A549 (cell line): ENCODE data around the gene IKZF3. TPM values are rescaled to one million over a fixed set of nuclear protein-coding genes. Genes with fewer than 3 reads are reported as not detected.

ENCODE experiments used
- ATAC-seq, 2 experiments: fragments of 200-7000 bp in 1 of 2; fragments of >200 bp in 1 of 2; cut with Nextera tagmentation in 1 of 2; cut with Tn5 transposase in 1 of 2; 3 replicates each; pipeline versions ENCODE4 v1.8.0 to v1.9.1; 2018 to 2020; ENCODE audit warnings: mild to moderate bottlenecking in 1 of 2, moderate library complexity in 1 of 2
- CTCF ChIA-PET: fragments of 300-600 bp; sonication (Branson Sonifier 250); formaldehyde crosslinking; extraction: SDS; loops from one replicate; lab custom pipeline; 2021; ENCODE audit warnings: antibody characterized with exemption, inconsistent platforms; lab: Yijun Ruan, JAX
- POLR2A ChIA-PET: fragments of 350-600 bp; formaldehyde crosslinking; extraction: SDS; loops from one replicate; lab custom pipeline; 2021; ENCODE audit warnings: antibody characterized with exemption, inconsistent platforms; lab: Yijun Ruan, JAX
- DNase-seq, 2 experiments: peaks; one replicate each; pipeline versions ENCODE4 v3.0.0 to v3.0.0-alpha.2; 2011 to 2016; ENCODE audit warnings: low read depth in 1 of 2, low spot score in 1 of 2
- FAIRE-seq: peaks from 2 replicates; lab custom pipeline; 2011; peaks lifted over from hg19 to GRCh38; lab: Jason Lieb, UNC
- H3K27ac ChIP-seq, 2 experiments: fragments of >200 bp; sonication (Bioruptor Twin); formaldehyde crosslinking; 3 replicates each; pipeline ENCODE4 v1.5.1; 2016 to 2017
- H3K4me1 ChIP-seq: fragments of >200 bp; sonication (Bioruptor Twin); formaldehyde crosslinking; 3 replicates; pipeline ENCODE4 v1.6.1; 2016
- H3K4me2 ChIP-seq: fragments of >200 bp; sonication (Bioruptor Twin); formaldehyde crosslinking; 3 replicates; pipeline ENCODE4 v1.6.1; 2016
- H3K4me3 ChIP-seq: fragments of >200 bp; sonication (Bioruptor Twin); formaldehyde crosslinking; 3 replicates; pipeline ENCODE4 v1.5.1; 2016
- H3K9me3 ChIP-seq: fragments of >200 bp; sonication (Bioruptor Twin); formaldehyde crosslinking; 3 replicates; pipeline ENCODE4 v1.6.1; 2016
- BCL3 ChIP-seq: fragments of >200 bp; sonication (Bioruptor Twin); formaldehyde crosslinking; IDR thresholded peaks from 3 replicates; pipeline ENCODE4 v1.6.1; 2016
- BHLHE40 ChIP-seq: IDR thresholded peaks from 2 replicates; pipeline ENCODE4 v1.6.1; 2012; ENCODE audit warnings: low read depth, low read length, inconsistent platforms
- CHD4 ChIP-seq: fragments of 200-600 bp; sonication (generic); IDR thresholded peaks from 2 replicates; pipeline ENCODE4 v1.6.1; 2016; ENCODE audit warnings: antibody characterized with exemption, mild to moderate bottlenecking, borderline replicate concordance
- EHF ChIP-seq: fragments of 250-450 bp; sonication (Bioruptor Pico); IDR thresholded peaks from 2 replicates; pipeline ENCODE4 v1.5.0; 2020; ENCODE audit warnings: mild to moderate bottlenecking
- ELK1 ChIP-seq: fragments of 150-350 bp; IDR thresholded peaks from 2 replicates; pipeline ENCODE4 v1.6.1; 2014; ENCODE audit warnings: low read depth, mild to moderate bottlenecking, low read length
- ESRRA ChIP-seq: fragments of 150-350 bp; IDR thresholded peaks from 2 replicates; pipeline ENCODE4 v1.6.1; 2014; ENCODE audit warnings: mild to moderate bottlenecking, low read length, borderline replicate concordance
- FOXS1 ChIP-seq: fragments of 250-450 bp; sonication (Bioruptor Pico); IDR thresholded peaks from 2 replicates; pipeline ENCODE4 v1.5.0; 2020; ENCODE audit warnings: mild to moderate bottlenecking, moderate library complexity
- HEYL ChIP-seq: fragments of 250-450 bp; sonication (Bioruptor Pico); IDR thresholded peaks from 2 replicates; pipeline ENCODE4 v1.8.0; 2021; ENCODE audit warnings: mild to moderate bottlenecking, moderate library complexity
- HOXA7 ChIP-seq: fragments of 250-450 bp; sonication (Bioruptor Pico); IDR thresholded peaks from 2 replicates; pipeline ENCODE4 v1.5.0; 2020; ENCODE audit warnings: mild to moderate bottlenecking, moderate library complexity
- HOXB13 ChIP-seq: fragments of 250-450 bp; sonication (Bioruptor Pico); IDR thresholded peaks from 2 replicates; pipeline ENCODE4 v1.5.0; 2020; ENCODE audit warnings: low read depth, mild to moderate bottlenecking, moderate library complexity
- JUN ChIP-seq, 2 experiments: fragments of >200 bp; sonication (Bioruptor Twin); formaldehyde crosslinking; IDR thresholded peaks; 2 replicates in 1 of 2; 3 replicates in 1 of 2; pipeline ENCODE4 v1.6.1; 2016 to 2017
- JUNB ChIP-seq: fragments of >200 bp; sonication (Bioruptor Twin); formaldehyde crosslinking; IDR thresholded peaks from 2 replicates; pipeline ENCODE4 v1.6.1; 2016
- KDM1A ChIP-seq: fragments of 200-600 bp; sonication (generic); IDR thresholded peaks from 2 replicates; pipeline ENCODE4 v1.6.1; 2016; ENCODE audit warnings: low read depth, mild to moderate bottlenecking
- MAZ ChIP-seq: fragments of 150-350 bp; IDR thresholded peaks from 2 replicates; pipeline ENCODE4 v1.6.1; 2014; ENCODE audit warnings: antibody characterized with exemption, low read depth, low read length, borderline replicate concordance
- MYC ChIP-seq: IDR thresholded peaks from 2 replicates; pipeline ENCODE4 v1.6.1; 2012; ENCODE audit warnings: mild to moderate bottlenecking, inconsistent platforms, low read length, improper control_type of control experiment, borderline replicate concordance
- NFE2L2 ChIP-seq: fragments of 150-350 bp; conservative IDR thresholded peaks from 2 replicates; pipeline ENCODE4 v1.6.1; 2014; ENCODE audit warnings: low read length
- NPAS2 ChIP-seq: fragments of 250-450 bp; sonication (Bioruptor Pico); IDR thresholded peaks from 2 replicates; pipeline ENCODE4 v1.8.0; 2022; ENCODE audit warnings: mild to moderate bottlenecking, moderate library complexity, borderline replicate concordance
- PHF8 ChIP-seq: fragments of 200-600 bp; sonication (generic); IDR thresholded peaks from 2 replicates; pipeline ENCODE4 v1.6.1; 2016; ENCODE audit warnings: low read depth, mild to moderate bottlenecking, antibody characterized with exemption, moderate library complexity, borderline replicate concordance
- POLR2A ChIP-seq: IDR thresholded peaks from 2 replicates; pipeline ENCODE4 v1.6.1; 2012; ENCODE audit warnings: mild to moderate bottlenecking, low read length
- RNF2 ChIP-seq: fragments of 200-600 bp; sonication (generic); IDR thresholded peaks from 2 replicates; pipeline ENCODE4 v1.6.1; 2016; ENCODE audit warnings: low read depth, mild to moderate bottlenecking, antibody characterized with exemption, moderate library complexity, borderline replicate concordance
- SREBF2 ChIP-seq: fragments of 450-650 bp; IDR thresholded peaks from 2 replicates; pipeline ENCODE4 v1.6.1; 2014; ENCODE audit warnings: mild to moderate bottlenecking, moderate library complexity
- TFCP2L1 ChIP-seq: fragments of 250-450 bp; sonication (Bioruptor Pico); IDR thresholded peaks from 2 replicates; pipeline ENCODE4 v1.5.0; 2021; ENCODE audit warnings: mild to moderate bottlenecking
- USF2 ChIP-seq: fragments of 450-650 bp; IDR thresholded peaks from 2 replicates; pipeline ENCODE4 v1.6.1; 2014; ENCODE audit warnings: antibody characterized with exemption
- WGBS: methylation state at CpG from one replicate; pipeline ENCODE4 v1.1.6; 2017; ENCODE audit errors: missing lambda C conversion rate; 5-methylcytosine and 5-hydroxymethylcytosine counted together
- polyA plus RNA-seq, 4 experiments: library from polyadenylated mRNA; depleted of rRNA in 3 of 4; stranded (reverse); fragments of >200 nt; fragmentation: RNase III in 1 of 4; extraction: RNeasy Plus Mini Kit Qiagen cat#74134 plus additional on column Dnase treatment in 1 of 4; gene quantifications; 2 replicates in 3 of 4; 3 replicates in 1 of 4; pipeline ENCODE4 v1.2.3, GENCODE V29; 2011 to 2017

IKZF3 gene
- polyA plus RNA-seq, 2 of the 4 experiments (the other 2 are of a cell fraction), result not detected

GRCh38 chr17:39775031-39775430 lies 89.1 kb downstream of the IKZF3 start:
- WGBS, result 21% methylated on average over 2 of the region's 2 CpGs
- H3K27ac ChIP-seq, result no peak overlapping the region

GRCh38 chr17:39774047-39774446 lies 90.1 kb downstream of the IKZF3 start:
- ATAC-seq, result no peak

More at GRCh38 chr17:39775031-39775430, 89.1 kb downstream of the IKZF3 start:
- FAIRE-seq, result no peak
- no peaks in the 10 kb centered on the region for H3K4me1 ChIP-seq
- no peak for TF ChIP-seq EHF (CRISPR knock-in tag)
- 0 out of 2 replicates have a peak, but pooled peaks have one; percentile 31 for TF ChIP-seq RNF2
- no peak for TF ChIP-seq JUNB
- TF ChIP-seq, all 56 proteins: peak for 1
- no peak overlapping the region for H3K4me2 ChIP-seq
- ATAC-seq (no peak), DNase-seq (no peak)
- H3K4me3 ChIP-seq, result no peak overlapping the region
- H3K9me3 ChIP-seq, result no peaks in the 10 kb centered on the region
- ChIA-PET POLR2A (no interaction called here), CTCF (interaction anchor here (0.7 to 2.0 kb wide), 2 partner anchors 113 to 153 kb away, joined by 3 to 7 read pairs; no protein-coding TSS in a partner anchor)

GRCh38 chr17:39772987-39773934 lies 90.9 kb downstream of the IKZF3 start:
- no peak for DNase-seq
- CTCF ChIA-PET, result interaction anchor here (0.6 to 1.4 kb wide), 2 partner anchors 12 to 32 kb away, joined by 3 to 4 read pairs; no protein-coding TSS in a partner anchor
- no peak for TF ChIP-seq HOXB13 (CRISPR knock-in tag)
- TF ChIP-seq PHF8, result no peak
- no peak for TF ChIP-seq CHD4
- TF ChIP-seq POLR2A, result no peak
- TF ChIP-seq HOXA7 (CRISPR knock-in tag), result no peak
- no peak for TF ChIP-seq NPAS2 (CRISPR knock-in tag)
- TF ChIP-seq ESRRA, result no peak
- TF ChIP-seq KDM1A, result no peak
- no peak for TF ChIP-seq TFCP2L1
- no peak for TF ChIP-seq NFE2L2
- no peak for TF ChIP-seq MAZ
- no peak for TF ChIP-seq SREBF2
- no peak for TF ChIP-seq MYC
- no peak for TF ChIP-seq FOXS1
- no peak for TF ChIP-seq BCL3
- no peak for TF ChIP-seq ELK1
- no peak for TF ChIP-seq JUN (IDR thresholded peaks at IDR 0.05)
- no peak for TF ChIP-seq JUNB
- TF ChIP-seq BHLHE40, result no peak
- TF ChIP-seq HEYL (CRISPR knock-in tag), result no peak
- TF ChIP-seq, all 56 proteins: peak for 0
- ATAC-seq, result no peak
- no peaks in the 10 kb centered on the region for H3K9me3 ChIP-seq
- no peaks in the 10 kb centered on the region for H3K4me1 ChIP-seq
- H3K27ac ChIP-seq, result no peak overlapping the region
- FAIRE-seq, result peak; percentile 18
- 71% methylated on average over 7 of the region's 7 CpGs for WGBS
- H3K4me3 ChIP-seq, result no peak overlapping the region
- no peak overlapping the region for H3K4me2 ChIP-seq
- POLR2A ChIA-PET, result no interaction called here

More at GRCh38 chr17:39774047-39774446, 90.1 kb downstream of the IKZF3 start:
- FAIRE-seq, result no peak
- Histone ChIP-seq H3K9me3 (no peaks in the 10 kb centered on the region), H3K4me1 (no peaks in the 10 kb centered on the region), H3K4me2 (no peak overlapping the region), H3K27ac (no peak overlapping the region), H3K4me3 (no peak overlapping the region)
- 63% methylated on average over 4 of the region's 4 CpGs for WGBS
- TF ChIP-seq USF2, result no peak
- TF ChIP-seq HOXA7 (CRISPR knock-in tag), result no peak
- no peak for TF ChIP-seq KDM1A
- ChIA-PET CTCF (no interaction called here), POLR2A (no interaction called here)
- DNase-seq, result no peak
